Measurements from ENCODE around the gene EIF4E2.

Gene EIF4E2

GRCh38 chr2:232578626-232579025 lies 28.1 kb downstream of the EIF4E2 start:
- FAIRE-seq (no peak), DNase-seq (ENCODE audit: insufficient read length, low spot score) (no peak)
- TF ChIP-seq, protein P1, sequence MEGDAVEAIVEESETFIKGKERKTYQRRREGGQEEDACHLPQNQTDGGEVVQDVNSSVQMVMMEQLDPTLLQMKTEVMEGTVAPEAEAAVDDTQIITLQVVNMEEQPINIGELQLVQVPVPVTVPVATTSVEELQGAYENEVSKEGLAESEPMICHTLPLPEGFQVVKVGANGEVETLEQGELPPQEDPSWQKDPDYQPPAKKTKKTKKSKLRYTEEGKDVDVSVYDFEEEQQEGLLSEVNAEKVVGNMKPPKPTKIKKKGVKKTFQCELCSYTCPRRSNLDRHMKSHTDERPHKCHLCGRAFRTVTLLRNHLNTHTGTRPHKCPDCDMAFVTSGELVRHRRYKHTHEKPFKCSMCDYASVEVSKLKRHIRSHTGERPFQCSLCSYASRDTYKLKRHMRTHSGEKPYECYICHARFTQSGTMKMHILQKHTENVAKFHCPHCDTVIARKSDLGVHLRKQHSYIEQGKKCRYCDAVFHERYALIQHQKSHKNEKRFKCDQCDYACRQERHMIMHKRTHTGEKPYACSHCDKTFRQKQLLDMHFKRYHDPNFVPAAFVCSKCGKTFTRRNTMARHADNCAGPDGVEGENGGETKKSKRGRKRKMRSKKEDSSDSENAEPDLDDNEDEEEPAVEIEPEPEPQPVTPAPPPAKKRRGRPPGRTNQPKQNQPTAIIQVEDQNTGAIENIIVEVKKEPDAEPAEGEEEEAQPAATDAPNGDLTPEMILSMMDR (IDR thresholded peaks at IDR 0.05; ENCODE audit: insufficient read depth, missing control alignments) = no peak

DNA sequence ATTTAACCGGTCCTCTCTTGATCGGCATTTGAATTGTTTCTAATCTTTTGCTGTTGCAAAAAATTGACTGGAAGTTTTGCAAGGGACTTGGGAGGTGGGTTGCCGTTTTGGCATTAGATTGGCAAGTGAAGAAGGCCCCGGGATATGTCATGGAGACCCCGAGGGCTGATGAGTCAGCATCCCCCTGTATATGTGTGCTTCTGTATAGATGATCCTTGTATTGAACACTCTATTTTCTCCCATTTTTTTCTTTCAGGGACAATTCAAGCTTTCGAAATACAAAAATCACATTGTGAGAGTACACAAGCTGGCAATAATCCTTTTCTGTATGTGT lies 30.1 kb downstream of the EIF4E2 start:
- DNase-seq (ENCODE audit: insufficient read length, low spot score) (no peak), FAIRE-seq (no peak)

DNA sequence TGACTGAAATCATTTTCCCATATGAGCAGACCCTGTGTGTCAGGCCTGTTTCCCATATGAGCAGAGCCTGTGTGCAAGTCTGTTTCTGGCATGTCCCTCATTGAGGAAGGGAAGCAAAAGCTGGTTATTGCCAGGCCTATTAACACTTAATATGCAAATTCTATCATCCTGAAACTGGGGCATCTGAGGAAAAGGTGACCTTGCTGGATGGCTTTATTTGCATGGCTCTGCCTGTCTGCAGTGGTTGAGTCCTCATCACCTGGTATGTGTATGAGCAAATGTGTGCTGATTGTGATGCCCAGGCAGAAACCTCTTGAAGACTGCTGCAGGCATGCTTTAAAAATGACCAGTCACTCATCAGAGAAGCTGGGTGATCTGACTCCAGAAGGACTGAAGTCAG lies 31.2 kb downstream of the EIF4E2 start:
- TF ChIP-seq, protein P1 (IDR thresholded peaks at IDR 0.05; ENCODE audit: insufficient read depth, missing control alignments) = no peak
- no peak for FAIRE-seq
- no peak for DNase-seq (ENCODE audit: insufficient read length, low spot score)

More for the DNA sequence above, 30.1 kb downstream of the EIF4E2 start:
- TF ChIP-seq, protein P1 (IDR thresholded peaks at IDR 0.05; ENCODE audit: insufficient read depth, missing control alignments) = no peak

DNA sequence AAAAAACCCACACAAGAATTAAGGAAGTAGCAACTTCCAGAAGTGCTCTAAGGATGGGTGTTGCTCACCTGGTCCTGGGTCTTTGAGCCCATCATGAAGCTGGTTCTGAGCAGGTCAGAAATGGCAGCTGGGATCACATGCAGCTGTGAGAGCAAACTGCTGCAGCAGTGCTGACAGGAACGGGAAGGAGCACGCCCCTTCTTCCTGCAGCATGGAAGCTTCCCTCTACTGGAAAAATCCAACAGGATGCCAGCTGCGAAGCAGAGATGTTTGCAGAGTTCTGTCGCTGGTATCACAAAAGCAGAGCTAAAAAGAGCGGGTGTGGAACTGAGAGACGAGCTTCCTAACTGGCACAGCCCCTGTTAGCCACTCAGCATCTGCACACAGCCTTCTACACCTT lies 33.7 kb downstream of the EIF4E2 start:
- TF ChIP-seq, protein P1 (IDR thresholded peaks at IDR 0.05; ENCODE audit: insufficient read depth, missing control alignments) = no peak
- FAIRE-seq (no peak), DNase-seq (ENCODE audit: insufficient read length, low spot score) (no peak)

DNA sequence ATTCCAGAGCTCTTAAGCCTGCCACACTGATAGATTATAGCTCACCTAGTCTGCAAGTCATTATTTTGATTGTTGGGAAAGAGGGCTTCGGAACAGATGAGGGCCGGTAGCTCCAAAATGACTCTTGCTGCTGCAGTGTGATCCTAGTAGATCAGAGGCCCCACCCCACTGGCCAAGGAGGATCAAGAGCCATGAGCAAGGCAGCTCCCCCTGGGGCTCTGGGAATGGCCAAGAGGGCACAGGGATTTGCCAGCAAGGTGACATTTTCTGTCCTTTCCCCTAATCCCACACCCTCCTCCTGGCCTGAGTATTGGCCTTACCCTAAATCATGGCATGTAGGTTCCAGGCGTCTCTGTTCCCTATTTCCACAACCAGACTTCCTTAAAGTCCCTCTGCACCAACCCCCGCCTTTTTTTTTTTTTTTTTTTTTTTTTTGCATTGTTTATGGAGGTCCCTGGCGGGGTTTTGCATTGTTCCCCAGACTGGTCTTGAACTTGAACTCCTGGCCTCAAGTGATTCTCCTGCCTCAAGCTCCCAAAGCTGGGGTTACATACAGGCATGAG lies 36.5 kb downstream of the EIF4E2 start:
- DNase-seq (ENCODE audit: insufficient read length, low spot score) = no peak
- TF ChIP-seq, protein P1 (IDR thresholded peaks at IDR 0.05; ENCODE audit: insufficient read depth, missing control alignments) = no peak
- no peak for FAIRE-seq

DNA sequence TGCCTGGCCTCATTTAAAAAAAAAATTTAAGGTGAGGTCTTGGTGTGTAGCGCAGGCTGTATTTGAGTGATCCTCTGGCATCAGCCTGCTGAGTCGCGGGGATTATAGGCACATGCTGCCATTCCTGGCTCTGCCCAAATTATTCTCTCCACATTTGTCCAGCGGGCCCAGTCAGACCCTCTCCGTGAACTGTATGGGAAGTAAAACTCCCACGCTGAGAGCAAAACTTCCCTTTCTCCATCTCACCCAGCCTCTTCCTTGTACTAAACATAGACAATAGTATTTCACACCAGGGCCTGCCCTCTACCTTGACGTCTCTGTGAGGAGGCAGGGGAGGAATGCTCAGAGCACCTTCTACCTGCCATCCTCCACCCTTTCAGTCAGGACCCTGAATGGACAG lies 37.0 kb downstream of the EIF4E2 start:
- DNase-seq (ENCODE audit: insufficient read length, low spot score) = no peak
- no peak for FAIRE-seq
- TF ChIP-seq, protein P1 (IDR thresholded peaks at IDR 0.05; ENCODE audit: insufficient read depth, missing control alignments) = no peak

DNA sequence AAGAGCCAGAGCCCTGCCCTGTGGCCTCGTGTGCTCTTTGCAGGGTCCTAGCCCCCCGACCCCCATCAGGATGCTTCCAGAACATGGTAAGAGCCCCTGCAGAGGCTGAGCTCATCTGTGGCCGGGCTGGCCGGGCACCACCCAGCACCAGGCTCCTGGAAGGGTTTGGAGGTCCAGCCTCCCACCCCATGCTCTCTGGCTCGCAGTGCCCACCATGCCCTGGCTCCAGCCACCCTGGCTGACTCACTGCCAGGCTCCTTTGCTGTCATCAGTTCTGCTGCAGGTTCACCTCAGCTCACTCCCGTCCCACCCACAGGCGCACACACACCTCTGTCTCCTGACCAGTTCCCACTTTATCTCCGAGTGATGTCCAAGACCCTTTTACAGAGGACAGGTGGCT lies 37.5 kb downstream of the EIF4E2 start:
- no peak for FAIRE-seq
- DNase-seq (ENCODE audit: insufficient read length, low spot score) = no peak
- TF ChIP-seq, protein P1 (IDR thresholded peaks at IDR 0.05; ENCODE audit: insufficient read depth, missing control alignments) = no peak
